Measurements from ENCODE around the gene EMP3.
A peak's percentile ranks its signal among the peaks of the same experiment; 100 is the strongest.
"Not testable (repeated sequence)": the region's sequence is repeated elsewhere in the genome, so short reads cannot be mapped to it uniquely, and the experiment has no call there.

EMP3 gene, protein sequence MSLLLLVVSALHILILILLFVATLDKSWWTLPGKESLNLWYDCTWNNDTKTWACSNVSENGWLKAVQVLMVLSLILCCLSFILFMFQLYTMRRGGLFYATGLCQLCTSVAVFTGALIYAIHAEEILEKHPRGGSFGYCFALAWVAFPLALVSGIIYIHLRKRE

DNA sequence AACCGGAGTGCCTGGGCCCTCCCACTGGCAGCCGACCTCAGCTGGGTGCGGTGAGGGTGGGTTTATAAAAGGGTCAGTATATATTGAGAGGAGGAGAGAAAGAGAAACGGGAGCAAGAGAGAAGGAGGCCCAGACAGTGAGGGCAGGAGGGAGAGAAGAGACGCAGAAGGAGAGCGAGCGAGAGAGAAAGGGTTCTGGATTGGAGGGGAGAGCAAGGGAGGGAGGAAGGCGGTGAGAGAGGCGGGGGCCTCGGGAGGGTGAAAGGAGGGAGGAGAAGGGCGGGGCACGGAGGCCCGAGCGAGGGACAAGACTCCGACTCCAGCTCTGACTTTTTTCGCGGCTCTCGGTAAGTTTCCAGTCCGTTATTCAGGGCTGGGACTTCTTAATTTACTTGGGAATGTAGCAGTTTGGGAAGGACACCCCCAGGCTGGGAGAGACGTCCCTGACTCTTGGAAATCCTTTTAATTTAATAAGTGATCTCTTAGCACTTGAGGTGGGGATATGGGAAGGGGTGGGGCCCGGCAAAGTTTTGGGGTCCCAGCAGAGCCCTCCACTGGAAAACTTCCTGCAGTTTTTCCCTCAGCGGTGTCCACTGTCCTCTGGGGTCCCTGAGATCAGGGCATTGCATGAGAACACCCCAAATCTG, at the start of gene EMP3:
TSS of gene EMP3 (plus strand) at position 288 of the 646 bp plus-strand sequence. CDS start 1,293 bp downstream, outside the sequence.
- DNase-seq: no peak

DNA sequence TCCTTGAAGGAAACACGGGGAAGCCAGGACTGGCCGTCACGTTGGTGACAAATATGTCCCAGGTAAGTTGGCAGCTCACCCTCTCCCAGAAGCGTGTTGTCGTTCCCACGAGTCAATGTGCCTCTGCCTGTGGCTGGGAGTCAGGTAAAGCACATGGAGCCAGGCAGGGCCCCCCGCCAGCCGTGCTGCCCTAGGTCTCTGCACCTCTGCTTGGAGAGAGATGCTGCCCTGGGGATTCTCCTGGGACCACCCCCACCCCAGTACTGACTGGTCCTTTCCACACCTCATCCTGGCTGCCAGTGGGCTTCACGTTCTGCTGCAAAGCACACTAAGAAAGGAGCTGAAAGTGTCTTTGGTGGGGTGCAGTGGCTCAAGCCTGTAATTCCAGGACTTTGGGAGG, 45.6 kb upstream of the EMP3 start:
- DNase-seq: no peak

DNA sequence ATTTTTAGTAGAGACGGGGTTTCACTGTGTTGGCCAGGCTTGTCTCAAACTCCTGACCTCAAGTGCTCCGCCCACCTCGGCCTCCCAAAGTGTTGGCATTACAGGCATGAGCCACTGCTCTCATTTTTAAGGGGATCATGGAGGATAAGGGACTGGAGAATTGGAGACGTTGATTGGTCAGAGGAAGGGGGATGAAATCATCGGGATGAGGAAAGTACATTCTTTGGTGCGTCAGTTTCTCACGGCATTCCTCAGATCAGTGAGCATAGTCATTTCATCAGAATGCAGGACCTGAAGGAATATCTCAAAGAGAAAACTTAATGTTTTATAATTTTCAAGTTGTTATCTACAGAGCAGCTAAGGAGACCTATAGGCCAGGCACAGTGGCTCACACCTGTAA, 41.4 kb upstream of the EMP3 start:
- no peak for DNase-seq

DNA sequence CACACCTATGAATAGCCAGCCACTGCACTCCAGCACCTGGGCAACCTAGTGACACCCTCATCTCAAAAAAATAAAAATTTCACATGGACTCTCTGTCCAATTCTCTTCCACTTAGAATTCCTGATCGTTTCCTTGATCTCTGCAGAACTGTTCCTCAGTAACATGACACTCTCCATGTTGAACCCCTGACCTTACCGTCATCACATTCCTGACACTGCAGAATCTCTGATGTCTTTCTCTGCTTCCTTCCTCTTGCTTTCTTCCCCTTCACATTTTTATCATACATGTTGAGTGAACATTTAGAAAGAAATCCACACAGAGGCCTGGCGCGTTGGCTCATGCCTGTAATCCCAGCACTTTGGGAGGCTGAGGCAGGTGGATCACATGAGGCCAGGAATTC, 40.5 kb upstream of the EMP3 start:
- DNase-seq: no peak

DNA sequence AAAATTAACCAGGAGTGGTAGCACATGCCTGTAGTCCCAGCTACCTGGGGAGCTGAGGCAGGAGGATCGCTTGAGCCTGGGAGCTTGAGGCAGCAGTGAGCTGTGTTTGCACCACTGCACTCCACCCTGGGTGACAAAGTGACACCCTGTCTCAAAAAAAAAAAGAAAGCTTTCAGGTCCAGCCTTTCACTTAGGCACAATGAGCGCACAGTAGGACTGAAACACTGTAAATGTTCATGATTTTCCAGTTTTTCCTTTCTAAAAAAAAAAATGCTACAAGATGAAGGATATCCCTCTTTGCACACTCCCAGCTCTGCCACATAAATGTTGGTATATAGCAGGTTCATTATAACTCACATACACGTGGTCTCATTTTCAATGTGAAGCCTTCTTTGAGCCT, 37.6 kb upstream of the EMP3 start:
- DNase-seq: no peak

DNA sequence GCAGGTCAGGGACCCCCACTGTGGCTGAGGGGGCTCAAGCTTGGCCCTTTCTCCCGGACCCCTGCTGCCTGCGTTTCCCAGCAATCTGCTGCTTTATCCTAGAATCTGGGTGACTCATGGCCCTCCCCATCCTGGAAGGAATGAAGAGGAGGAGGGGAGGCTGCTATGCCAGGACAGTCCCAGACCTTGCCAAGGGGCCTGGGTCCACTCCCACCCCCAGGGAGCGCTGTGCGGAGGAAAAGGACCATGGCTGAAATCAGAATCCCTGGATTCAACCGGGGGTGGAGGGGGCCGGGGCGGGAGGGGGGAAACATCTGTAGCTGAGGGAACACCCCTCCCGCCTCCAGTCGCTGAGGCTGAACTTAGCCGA, 35.0 kb upstream of the EMP3 start:
- DNase-seq: no peak

DNA sequence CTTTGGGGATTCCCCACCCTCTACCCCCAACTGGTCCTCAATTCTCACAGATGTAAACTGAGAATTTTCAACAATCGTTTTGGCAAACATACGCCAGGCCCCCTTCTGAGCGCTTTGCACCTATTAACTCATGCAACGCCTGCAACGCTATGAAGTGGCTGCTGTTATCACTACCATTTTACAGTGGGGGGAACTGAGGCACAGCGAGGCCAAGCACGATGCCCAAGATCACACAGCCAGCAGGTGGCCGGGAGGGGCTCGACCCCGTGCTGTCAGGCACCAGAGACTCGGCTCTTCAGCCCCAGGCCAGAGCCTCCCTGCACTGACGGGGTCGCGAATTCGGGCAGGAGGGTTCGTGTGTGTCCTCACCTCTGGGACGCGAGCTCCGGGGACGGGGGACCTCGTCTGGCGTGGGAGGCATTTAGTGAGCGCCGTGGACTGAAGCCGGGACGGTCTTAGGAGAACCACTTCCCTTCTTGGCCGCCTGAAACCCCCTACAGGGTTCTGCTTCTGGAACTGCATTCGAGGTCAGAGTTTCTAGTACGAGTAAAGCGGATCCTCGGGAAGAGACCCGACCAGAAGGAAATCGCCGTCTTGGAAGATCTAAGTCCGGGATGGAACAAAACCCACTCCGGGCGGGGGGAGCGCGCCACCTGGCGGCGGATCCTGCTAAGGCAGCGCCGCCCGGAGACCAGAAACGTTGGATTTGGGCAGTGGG, 34.4 kb upstream of the EMP3 start:
- peak; percentile 22 to 34 for DNase-seq

DNA sequence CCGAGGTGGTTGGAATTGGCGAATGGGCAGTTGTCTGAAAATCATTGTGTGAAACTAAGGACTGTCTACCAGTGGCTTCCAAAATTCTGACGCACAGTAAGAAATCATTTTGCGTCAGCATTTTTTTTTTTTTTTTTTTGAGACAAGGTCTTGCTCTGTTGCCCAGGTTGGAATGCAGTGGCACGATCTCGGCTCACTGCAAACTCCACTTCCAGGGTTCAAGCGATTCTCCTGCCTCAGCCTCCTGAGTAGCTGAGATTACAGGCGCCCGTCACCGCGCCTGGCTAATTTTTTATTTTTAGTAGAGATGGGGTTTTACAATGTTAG, 33.9 kb upstream of the EMP3 start:
- DNase-seq: not testable (repeated sequence)

DNA sequence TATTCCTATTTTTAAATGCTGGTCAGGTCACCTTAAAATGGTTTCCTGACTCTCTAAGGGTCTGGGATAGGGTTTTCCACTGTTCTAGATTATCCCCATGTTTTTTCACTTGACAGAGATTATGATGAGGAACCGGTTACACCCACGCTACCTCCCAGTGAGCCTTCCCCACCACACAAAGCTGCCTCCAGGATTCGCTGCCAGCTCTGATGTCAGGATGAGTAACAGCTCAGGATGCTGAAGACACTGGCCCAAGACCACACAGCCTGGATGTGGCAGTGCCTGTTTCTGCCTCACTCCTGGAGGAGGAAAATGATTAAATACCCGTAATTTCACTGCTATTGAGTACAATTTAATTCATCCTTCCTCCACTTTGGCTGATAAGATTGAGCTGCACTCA, 32.6 kb upstream of the EMP3 start:
- DNase-seq: no peak

DNA sequence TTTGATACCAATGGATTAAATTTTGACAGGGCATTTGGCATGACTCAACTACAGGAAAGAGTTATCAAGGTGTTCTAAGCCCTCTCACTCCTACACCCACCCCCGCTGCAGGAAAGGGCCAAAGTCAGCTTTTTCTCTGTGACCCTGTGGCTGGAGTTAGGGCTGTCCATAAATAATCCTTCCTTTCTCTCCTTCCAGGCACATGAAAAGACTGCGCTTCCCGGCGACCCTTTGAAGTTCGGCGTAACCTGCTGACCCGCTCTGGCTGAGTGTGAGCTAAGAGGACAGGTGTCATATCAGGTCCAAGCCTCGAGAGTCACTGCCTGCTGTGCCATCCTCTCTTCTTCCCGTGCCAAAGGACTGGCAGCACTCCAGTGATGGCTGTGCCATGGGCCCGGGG, 29.9 kb upstream of the EMP3 start:
- no peak for DNase-seq

DNA sequence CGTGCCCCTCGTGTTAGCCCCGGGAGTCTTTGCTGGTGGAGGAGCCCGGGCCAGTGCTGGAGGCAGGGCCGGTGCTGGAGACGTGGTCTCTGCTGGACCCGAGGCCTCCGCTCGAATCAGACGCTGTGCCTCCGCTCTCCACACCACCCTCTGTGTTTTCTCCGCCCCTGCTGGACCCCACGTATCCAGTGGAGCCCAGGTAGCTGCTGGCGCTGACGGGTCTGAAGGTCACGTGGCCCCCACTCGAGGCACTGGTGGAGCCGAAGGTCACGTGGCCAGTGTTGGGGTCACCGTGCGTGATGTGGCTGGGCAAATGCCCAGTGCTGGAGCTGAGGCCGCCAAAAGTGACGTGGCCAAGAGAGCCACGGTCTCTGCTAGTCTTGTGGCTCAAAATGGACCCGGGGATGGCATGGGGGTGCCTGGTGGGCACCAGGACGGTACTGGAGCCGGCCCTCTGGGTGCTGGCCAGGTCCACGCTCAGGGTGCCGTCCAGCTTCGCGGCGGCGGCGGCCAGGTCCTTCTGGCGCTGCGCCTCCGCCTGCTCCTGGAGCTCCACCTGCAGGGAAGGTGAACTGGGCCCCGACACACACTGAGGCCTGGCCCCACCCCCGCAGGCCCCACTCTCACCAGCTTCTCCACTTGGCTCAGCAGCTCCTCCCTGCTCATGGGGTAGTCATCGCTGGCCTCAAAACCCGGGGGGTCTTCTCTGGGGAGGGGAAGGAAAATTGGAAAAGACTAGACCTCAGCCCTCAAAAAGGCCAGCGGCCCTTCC, 28.2 kb upstream of the EMP3 start:
- no peak for DNase-seq

DNA sequence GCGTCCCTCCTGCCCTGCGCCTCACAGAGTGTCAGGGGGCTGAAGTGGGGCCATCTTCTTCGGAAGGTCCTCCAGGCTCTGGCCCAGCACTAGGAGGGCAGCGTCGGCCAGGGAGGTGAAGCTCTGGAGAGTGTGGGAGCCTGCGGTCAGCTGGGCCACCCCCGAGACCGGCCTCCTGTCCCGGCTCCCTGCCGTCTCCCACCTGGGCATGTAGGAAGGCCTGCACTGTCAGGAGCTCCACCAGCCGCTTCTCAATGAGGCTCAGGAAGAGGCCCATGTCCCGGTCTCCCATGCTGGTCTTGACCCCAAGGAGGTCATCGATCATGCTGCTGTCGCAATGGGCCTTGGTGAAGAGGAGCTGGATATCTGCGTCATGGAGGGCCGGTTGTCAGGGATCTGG, 27.4 kb upstream of the EMP3 start:
- no peak for DNase-seq

DNA sequence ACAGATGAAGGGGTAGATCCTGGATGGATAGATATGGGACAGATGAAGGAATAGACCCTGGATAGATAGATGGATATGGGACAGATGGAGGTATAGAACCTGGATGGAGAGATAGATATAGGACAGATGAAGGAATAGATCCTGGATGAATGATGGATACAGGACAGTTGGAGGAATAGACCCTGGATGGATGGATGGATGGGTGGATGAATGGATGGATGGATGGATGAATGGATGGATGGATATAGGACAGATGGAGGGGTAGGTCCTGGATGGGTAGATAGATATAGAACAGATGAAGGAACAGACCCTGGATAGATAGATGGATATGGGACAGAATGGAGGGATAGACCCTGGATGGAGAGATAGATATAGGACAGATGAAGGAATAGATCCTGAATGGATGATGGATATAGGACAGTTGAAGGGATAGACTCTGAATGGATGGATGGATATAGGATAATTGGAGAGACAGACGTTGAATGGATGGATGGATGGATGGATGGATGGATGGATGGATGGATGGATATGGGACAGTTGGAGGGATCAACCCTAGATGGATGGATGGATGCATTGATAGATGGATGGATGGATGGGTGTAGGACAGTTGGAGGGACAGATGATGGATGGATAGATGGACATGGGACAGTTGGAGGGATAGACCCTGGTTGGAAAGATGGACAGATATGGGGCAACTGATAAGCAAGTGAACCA, 23.3 kb upstream of the EMP3 start:
- no peak for DNase-seq

DNA sequence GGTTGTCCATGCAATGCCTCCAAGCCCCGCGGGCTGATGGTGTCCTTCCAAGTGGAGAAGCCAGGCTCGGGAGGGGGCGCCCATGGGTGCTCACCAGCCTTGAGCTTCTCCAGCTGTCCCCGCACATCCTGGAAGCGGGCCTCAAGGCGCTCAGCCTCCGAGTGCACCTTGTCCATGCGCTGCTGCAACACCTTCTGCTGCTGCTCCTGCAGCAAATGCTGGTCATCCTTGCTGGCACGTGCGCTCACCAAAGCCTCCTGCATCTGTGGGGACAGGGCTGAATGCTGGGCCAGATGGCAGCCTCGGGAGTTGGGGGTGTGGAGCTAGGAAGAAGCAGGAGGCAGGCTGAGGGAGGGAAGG, 22.8 kb upstream of the EMP3 start:
- no peak for DNase-seq

DNA sequence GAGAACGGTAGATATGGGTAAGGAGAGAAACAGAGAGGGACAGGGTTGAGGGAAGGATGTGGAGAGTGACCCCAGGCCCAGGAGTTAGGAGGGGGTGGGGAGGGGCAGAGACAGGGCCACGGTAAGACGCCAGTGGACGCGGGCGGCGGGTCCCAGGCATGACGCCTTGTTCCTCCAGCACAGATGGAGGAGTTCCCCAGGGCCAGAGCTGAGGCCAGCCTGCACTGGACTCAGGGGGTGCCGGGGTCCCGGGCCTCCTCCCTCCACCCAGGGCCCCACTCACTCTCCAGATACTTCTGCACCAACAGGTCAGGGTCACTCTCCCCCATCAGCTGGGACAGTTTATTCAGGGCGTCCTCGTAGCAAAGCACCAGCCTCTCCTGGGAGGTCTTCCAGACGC, 22.0 kb upstream of the EMP3 start:
- DNase-seq: no peak

DNA sequence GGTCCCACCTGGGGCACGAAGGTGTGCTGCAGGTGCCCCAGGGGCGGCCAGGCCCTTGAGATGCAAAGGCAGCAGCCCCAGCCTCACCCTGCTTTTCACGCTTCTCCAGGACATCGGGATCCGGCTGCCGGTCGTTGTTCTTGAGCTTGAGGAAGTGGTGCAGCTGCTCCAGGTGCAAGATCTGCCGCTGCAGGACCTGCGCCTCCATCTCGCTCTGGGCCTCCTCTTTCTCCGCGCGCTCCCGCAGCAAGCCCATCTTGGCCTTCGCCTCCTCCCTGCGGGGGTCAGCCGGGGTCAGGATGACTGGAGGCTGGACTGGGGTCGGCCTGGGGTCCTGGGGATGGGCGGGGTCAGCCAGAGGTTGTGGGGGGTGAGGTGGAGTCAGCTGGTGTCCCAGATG, 21.5 kb upstream of the EMP3 start:
- DNase-seq: no peak

DNA sequence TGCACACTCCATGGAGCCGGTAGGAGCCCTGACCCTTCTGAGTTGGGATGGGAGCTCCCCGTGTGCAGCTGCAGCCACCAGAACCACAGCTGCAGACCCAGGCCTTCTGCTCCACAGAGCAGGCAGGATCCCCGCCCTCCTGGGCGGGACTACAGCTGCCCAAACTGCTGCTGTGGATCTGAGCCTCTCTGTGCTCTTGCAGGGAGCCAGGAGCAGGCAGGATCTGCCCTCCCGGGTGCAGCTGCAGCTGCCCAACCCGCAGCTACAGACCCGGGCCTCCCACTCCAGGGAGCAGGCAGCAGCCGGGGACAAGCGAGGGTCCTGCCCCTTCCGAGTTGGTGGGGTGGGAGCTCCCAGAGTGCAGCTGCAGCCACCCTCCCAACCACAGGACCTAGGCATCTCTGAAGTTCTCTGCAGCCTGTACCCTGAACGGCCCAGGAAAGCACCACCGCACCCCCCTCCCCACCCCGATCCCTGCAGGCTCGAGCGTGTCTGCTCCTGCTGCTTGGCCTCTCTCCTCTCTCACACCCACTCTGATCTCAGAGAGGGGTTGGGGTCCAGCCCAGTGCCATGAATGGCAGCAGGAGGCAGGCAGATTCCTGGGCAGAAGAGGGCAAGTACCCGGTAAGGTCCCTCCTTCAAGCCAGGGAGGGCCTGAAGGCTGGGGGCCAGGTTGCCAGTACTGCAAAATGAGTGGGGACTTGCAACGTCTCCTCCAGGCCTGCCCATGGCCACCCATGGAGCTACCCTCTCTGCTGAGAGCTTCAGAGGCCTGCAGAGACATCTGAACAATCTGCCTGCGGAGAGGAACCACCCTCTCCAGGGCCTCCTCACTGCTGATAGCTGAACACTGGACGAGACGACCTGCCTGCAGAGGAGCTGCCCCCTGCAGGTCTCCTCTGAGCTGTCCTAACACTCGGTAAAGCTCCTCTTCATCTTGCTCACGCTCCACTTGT, 16.4 kb upstream of the EMP3 start:
- DNase-seq: no peak

DNA sequence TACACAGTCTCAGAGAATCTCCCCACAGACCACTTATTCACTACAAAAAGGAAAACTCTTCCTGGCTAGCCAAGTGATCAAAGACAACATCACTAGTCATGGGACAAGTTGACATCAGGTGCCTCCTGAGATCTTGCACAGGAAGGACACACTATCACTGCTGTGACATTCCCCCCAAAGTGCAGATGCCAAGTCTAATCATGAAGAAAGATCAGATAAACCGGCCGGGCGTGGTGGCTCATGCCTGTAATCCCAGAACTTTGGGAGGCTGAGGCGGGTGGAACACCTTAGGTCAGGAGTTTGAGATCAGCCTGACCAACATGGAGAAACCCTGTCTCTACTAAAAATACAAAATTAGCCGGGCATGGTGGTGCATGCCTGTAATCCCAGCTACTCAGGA, 15.6 kb upstream of the EMP3 start:
- DNase-seq: not testable (repeated sequence)

DNA sequence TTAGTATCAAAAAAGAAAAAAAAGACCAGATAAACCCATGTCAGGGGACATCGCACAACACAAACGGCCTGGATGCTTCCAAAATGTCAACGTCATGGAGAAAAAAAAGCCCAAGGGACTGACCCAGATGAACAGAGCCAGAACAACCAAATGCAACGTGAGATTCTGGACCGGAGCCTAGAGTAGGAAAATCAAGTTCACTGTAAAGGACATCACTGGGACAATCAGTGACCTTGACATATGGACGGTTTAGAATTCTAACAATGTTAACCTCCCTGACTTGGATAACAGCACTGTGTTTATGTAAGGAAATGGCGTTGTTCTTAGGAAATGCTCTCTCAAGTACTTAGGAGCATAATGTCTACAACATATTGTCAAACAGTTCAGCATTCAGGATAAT, 15.1 kb upstream of the EMP3 start:
- no peak for DNase-seq

DNA sequence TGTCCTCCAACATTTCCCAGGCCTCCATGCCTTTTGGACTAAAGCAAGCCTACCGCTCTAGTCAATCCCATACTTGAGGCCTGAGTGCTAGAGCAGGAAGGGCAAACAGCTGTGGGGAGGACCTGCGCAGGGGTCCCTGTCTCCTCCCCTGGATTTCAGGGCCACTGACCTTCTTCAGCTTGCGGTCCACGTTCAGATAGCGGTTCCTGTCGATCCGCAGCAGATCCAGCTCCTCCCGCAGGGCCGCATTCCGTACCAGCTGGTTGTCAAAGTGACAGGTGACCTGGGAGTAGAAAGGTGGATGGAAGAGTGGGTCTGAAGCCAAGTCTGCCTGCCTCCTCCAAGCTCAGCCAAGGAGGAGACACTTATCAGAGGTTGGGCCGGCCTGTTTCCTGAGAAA, 14.0 kb upstream of the EMP3 start:
- no peak for DNase-seq

DNA sequence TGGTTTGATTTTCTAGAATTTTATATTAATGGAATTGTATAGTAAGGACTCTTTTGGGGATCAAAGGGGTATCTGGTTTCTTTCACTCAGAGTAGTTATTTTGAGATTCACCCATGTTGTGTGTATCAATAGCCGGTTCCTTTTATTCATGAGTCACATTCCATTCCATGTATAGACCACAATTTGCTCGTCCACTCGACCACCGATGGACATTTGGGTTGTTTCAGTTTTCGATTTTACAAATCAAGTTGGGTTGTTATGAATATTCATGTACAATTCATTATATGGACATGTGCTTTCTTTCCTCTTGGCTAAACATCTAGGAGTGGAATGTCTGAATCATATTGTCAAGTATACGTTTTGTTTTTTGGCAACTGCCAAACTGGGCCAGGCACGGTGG, 9.6 kb upstream of the EMP3 start:
- no peak for DNase-seq

DNA sequence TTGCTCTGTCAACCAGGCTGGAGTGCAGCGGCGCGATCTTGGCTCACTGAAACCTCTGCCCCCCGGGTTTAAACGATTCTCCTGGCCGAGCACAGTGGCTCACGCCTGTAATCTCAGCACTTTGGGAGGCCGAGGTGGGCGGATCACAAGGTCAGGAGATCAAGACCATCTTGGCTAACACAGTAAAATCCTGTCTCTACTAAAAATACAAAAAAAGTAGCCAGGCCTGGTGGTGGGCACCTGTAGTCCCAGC, 7.7 kb upstream of the EMP3 start:
- not testable (repeated sequence) for DNase-seq

Measured in NCI-H187 (cell line).